SJCRH30 (cell line): ENCODE measurements around the gene EXOG. TPM values are rescaled to one million over a fixed set of nuclear protein-coding genes. Genes with fewer than 3 reads are reported as not detected.
"Not testable (repeated sequence)": the region's sequence is repeated elsewhere in the genome, so short reads cannot be mapped to it uniquely, and the experiment has no call there.

Source experiments
- DNase-seq, 2 experiments: peaks; one replicate each; pipeline ENCODE4 v3.0.0-alpha.2; 2015 to 2020
- H3K27ac ChIP-seq: fragments of 250-450 bp; sonication (Bioruptor Pico); 2 replicates; pipeline ENCODE4 v1.5.1; 2020; ENCODE audit warnings: mild to moderate bottlenecking, moderate library complexity
- H3K27me3 ChIP-seq: fragments of 250-450 bp; sonication (Bioruptor Pico); 2 replicates; pipeline ENCODE4 v1.5.1; 2020; ENCODE audit warnings: mild to moderate bottlenecking, moderate library complexity
- H3K36me3 ChIP-seq: fragments of 250-450 bp; sonication (Bioruptor Pico); 2 replicates; pipeline ENCODE4 v1.5.1; 2020; ENCODE audit warnings: mild to moderate bottlenecking, moderate library complexity
- H3K4me1 ChIP-seq: fragments of 250-450 bp; sonication (Bioruptor Pico); 2 replicates; pipeline ENCODE4 v1.5.1; 2020; ENCODE audit warnings: mild to moderate bottlenecking, moderate library complexity
- H3K4me3 ChIP-seq: fragments of 250-450 bp; sonication (Bioruptor Pico); 2 replicates; pipeline ENCODE4 v1.5.1; 2020; ENCODE audit warnings: mild to moderate bottlenecking, moderate library complexity
- H3K9me3 ChIP-seq: fragments of 250-450 bp; sonication (Bioruptor Pico); replicated peaks from 2 replicates; pipeline ENCODE4 v1.5.1; 2020; ENCODE audit warnings: mild to moderate bottlenecking, moderate library complexity
- total RNA-seq: library from RNA; depleted of rRNA; stranded (reverse); fragments of >200 nt; shearing (Covaris generic); gene quantifications from 2 replicates; pipeline ENCODE4 v1.2.3, GENCODE V29; 2014; rRNA removed

Gene EXOG
- total RNA-seq, 1 experiment from 2014 or later, result 7.7 TPM

GRCh38 chr3:38565339-38566214 is 69.4 kb downstream of the EXOG start:
- DNase-seq, result no peak
- Histone ChIP-seq H3K27ac (no peak overlapping the region), H3K4me3 (no peak overlapping the region), H3K9me3 (no peaks in the 10 kb centered on the region), H3K36me3 (no peaks in the 10 kb centered on the region), H3K4me1 (no peaks in the 10 kb centered on the region), H3K27me3 (no peaks in the 10 kb centered on the region)

- no peak overlapping the region for H3K27ac ChIP-seq
- no peak overlapping the region for H3K4me3 ChIP-seq
- no peak for DNase-seq
These were observed 70.0 kb downstream of the EXOG start for GRCh38 chr3:38566215-38566528.

GRCh38 chr3:38566794-38567193 is 70.7 kb downstream of the EXOG start:
- not testable (repeated sequence) for H3K4me3 ChIP-seq, DNase-seq, H3K27ac ChIP-seq, H3K4me1 ChIP-seq, H3K36me3 ChIP-seq, H3K9me3 ChIP-seq, H3K27me3 ChIP-seq

More at GRCh38 chr3:38566215-38566528, 70.0 kb downstream of the EXOG start:
- H3K36me3 ChIP-seq, result no peaks in the 10 kb centered on the region
- no peaks in the 10 kb centered on the region for H3K27me3 ChIP-seq
- no peaks in the 10 kb centered on the region for H3K4me1 ChIP-seq
- H3K9me3 ChIP-seq, result no peaks in the 10 kb centered on the region

- no peaks in the 10 kb centered on the region for H3K9me3 ChIP-seq
- H3K27me3 ChIP-seq, result no peaks in the 10 kb centered on the region
- H3K27ac ChIP-seq, result no peak overlapping the region
- no peaks in the 10 kb centered on the region for H3K36me3 ChIP-seq
- DNase-seq, result no peak
- no peaks in the 10 kb centered on the region for H3K4me1 ChIP-seq
- no peak overlapping the region for H3K4me3 ChIP-seq
These were observed 71.4 kb downstream of the EXOG start for GRCh38 chr3:38567498-38567897.

GRCh38 chr3:38573111-38573510 is 77.0 kb downstream of the EXOG start:
- no peak overlapping the region for H3K27ac ChIP-seq
- no peaks in the 10 kb centered on the region; the same call in 1 of the 2 replicates for H3K9me3 ChIP-seq
- no peak for DNase-seq
- peaks cover 12% of the 10 kb centered on the region for H3K36me3 ChIP-seq
- no peak overlapping the region for H3K4me3 ChIP-seq
- no peaks in the 10 kb centered on the region for H3K27me3 ChIP-seq
- H3K4me1 ChIP-seq, result no peaks in the 10 kb centered on the region

GRCh38 chr3:38573556-38573955 is 77.4 kb downstream of the EXOG start:
- H3K27ac ChIP-seq, result no peak overlapping the region
- DNase-seq, result no peak
- no peaks in the 10 kb centered on the region; the same call in 1 of the 2 replicates for H3K4me1 ChIP-seq
- H3K36me3 ChIP-seq, result peaks cover 12% of the 10 kb centered on the region
- H3K4me3 ChIP-seq, result no peak overlapping the region
- H3K9me3 ChIP-seq, result no peaks in the 10 kb centered on the region; the same call in 1 of the 2 replicates
- H3K27me3 ChIP-seq, result no peaks in the 10 kb centered on the region

- peaks cover 12% of the 10 kb centered on the region for H3K36me3 ChIP-seq
- H3K27me3 ChIP-seq, result no peaks in the 10 kb centered on the region
- H3K4me3 ChIP-seq, result no peak overlapping the region
- peaks cover 9% of the 10 kb centered on the region for H3K4me1 ChIP-seq
- DNase-seq, result peak; percentile 18 to 34
- H3K27ac ChIP-seq, result no peak overlapping the region
- H3K9me3 ChIP-seq, result no peaks in the 10 kb centered on the region; the same call in 1 of the 2 replicates
These were observed 78.5 kb downstream of the EXOG start for GRCh38 chr3:38574411-38575278.

DNA sequence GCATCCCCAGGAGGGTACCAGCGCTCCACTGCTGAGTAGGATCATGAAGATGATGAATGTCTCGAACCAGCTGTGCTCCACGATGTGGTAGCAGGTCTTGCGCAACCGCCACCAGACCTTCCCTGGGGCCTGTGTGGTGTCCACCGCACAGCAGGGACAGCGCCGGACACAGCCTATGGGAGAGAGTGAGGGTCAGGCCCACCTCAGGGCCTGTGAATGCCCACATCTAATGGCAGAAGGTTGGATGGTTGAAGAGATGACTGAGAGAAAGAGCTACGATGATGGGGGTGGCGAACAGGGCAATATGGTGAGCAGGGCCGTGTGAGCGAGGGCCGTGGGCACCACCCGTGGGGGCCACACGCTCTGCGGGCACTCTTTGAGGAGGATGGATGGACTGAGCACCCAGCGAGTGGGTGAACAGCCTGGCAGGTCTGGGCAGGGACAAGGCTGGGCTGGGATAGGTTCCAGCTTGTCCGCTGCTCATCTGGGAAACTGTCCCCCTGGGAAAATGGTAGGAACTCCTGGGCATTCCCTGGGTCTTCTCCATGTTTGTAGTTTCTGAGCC is 79.2 kb downstream of the EXOG start:
- Histone ChIP-seq H3K9me3 (no peaks in the 10 kb centered on the region; the same call in 1 of the 2 replicates), H3K27me3 (no peaks in the 10 kb centered on the region), H3K4me1 (peaks cover 16% of the 10 kb centered on the region), H3K36me3 (peaks cover 12% of the 10 kb centered on the region), H3K27ac (no peak overlapping the region), H3K4me3 (no peak overlapping the region)
- DNase-seq, result no peak

Other genes with a start within 250 kb of the EXOG start
- gene SLC22A13, start 230.5 kb upstream of the EXOG start, total RNA-seq, result 0.08 and 0.10 TPM in 2 replicates
- gene SLC22A14, start 214.0 kb upstream of the EXOG start, total RNA-seq, result not detected in 2 replicates
- 2.7 and 2.8 TPM in 2 replicates for gene XYLB, start 149.6 kb upstream of the EXOG start, total RNA-seq
- gene ACVR2B, start 42.5 kb upstream of the EXOG start, total RNA-seq, result 27.8 and 29.1 TPM in 2 replicates
- 13.1 and 15.2 TPM in 2 replicates for gene SCN5A, start 153.3 kb downstream of the EXOG start, total RNA-seq